K562 (cell line): ENCODE results near the gene NR1D2. TPM values are rescaled to one million over a fixed set of nuclear protein-coding genes. Genes with fewer than 3 reads are reported as not detected.

ENCODE experiments used
- ARHGAP35 ChIP-seq: fragments of 450-650 bp; IDR thresholded peaks from 2 replicates; pipeline ENCODE4 v1.6.1; 2018; ENCODE audit not compliant: partially characterized antibody
- GABPB1 ChIP-seq: sonication (generic); formaldehyde crosslinking; IDR thresholded peaks from 2 replicates; pipeline ENCODE4 v1.8.0; 2022; ENCODE audit warnings: mild to moderate bottlenecking, missing genetic modification reagents
- HLTF ChIP-seq: fragments of 450-650 bp; IDR thresholded peaks from 2 replicates; pipeline ENCODE4 v1.6.1; 2016
- HNRNPUL1 ChIP-seq: fragments of 200-400 bp; formaldehyde crosslinking; IDR thresholded peaks from 2 replicates; pipeline ENCODE4 v1.6.1; 2017; ENCODE audit warnings: low read length
- KDM2B ChIP-seq: fragments of 250-450 bp; sonication (Bioruptor Pico); IDR thresholded peaks from 2 replicates; pipeline ENCODE4 v1.8.0; 2021; ENCODE audit warnings: mild to moderate bottlenecking, moderate library complexity
- NFE2 ChIP-seq: IDR thresholded peaks from 2 replicates; pipeline ENCODE4 v1.6.1; 2014; ENCODE audit warnings: antibody characterized with exemption, low read depth
- RBBP5 ChIP-seq: fragments of 200-600 bp; sonication (generic); IDR thresholded peaks from 2 replicates; pipeline ENCODE4 v1.6.1; 2012; ENCODE audit warnings: borderline replicate concordance, mild to moderate bottlenecking, low read length, control low read depth, inconsistent platforms; ENCODE audit not compliant: insufficient read depth, poor library complexity, severe bottlenecking
- RBM34 ChIP-seq: fragments of 200-400 bp; formaldehyde crosslinking; IDR thresholded peaks from 2 replicates; pipeline ENCODE4 v1.6.1; 2018; ENCODE audit warnings: low read length, borderline replicate concordance; ENCODE audit not compliant: insufficient read depth
- TAF1 ChIP-seq: IDR thresholded peaks from 2 replicates; pipeline ENCODE4 v1.6.1; 2011; ENCODE audit warnings: mild to moderate bottlenecking, low read length, moderate library complexity; ENCODE audit not compliant: insufficient read depth, control insufficient read depth, severe bottlenecking; ENCODE audit errors: extremely low read depth
- U2AF2 ChIP-seq: fragments of 200-400 bp; formaldehyde crosslinking; optimal IDR thresholded peaks from 2 replicates; pipeline ENCODE3; 2017; ENCODE audit warnings: low read depth, mild to moderate bottlenecking, low read length
- ZFP1 ChIP-seq: fragments of 450-650 bp; formaldehyde crosslinking; IDR thresholded peaks from 2 replicates; pipeline ENCODE4 v1.4.0; 2020; ENCODE audit warnings: mild to moderate bottlenecking, mixed read lengths
- ZNF165 ChIP-seq: fragments of 250-450 bp; sonication (Bioruptor Pico); IDR thresholded peaks from 2 replicates; pipeline ENCODE4 v1.4.0; 2020; ENCODE audit warnings: borderline replicate concordance
- ZNF263 ChIP-seq: sonication (generic); formaldehyde crosslinking; IDR thresholded peaks from 2 replicates; pipeline ENCODE4 v1.8.0; 2022; ENCODE audit warnings: mild to moderate bottlenecking, missing genetic modification reagents, borderline replicate concordance
- ZNF507 ChIP-seq: conservative IDR thresholded peaks from 2 replicates; pipeline ENCODE4 v1.6.1; 2017; ENCODE audit warnings: missing genetic modification characterization, missing compliant biosample characterization
- ZNF76 ChIP-seq: fragments of 250-450 bp; sonication (Bioruptor Pico); IDR thresholded peaks from 2 replicates; pipeline ENCODE4 v1.4.0; 2020; ENCODE audit warnings: mild to moderate bottlenecking, moderate library complexity, borderline replicate concordance
- ZNF778 ChIP-seq: fragments of 450-650 bp; formaldehyde crosslinking; IDR thresholded peaks from 2 replicates; pipeline ENCODE4 v1.4.0; 2020; ENCODE audit warnings: mild to moderate bottlenecking, moderate library complexity
- ZSCAN32 ChIP-seq: fragments of 450-650 bp; formaldehyde crosslinking; IDR thresholded peaks from 2 replicates; pipeline ENCODE4 v1.4.0; 2020; ENCODE audit warnings: mild to moderate bottlenecking, moderate library complexity
- polyA plus RNA-seq, 8 experiments: library from polyadenylated mRNA; depleted of rRNA in 4 of 8; stranded (reverse) in 5 of 8; unstranded in 3 of 8; fragments of >200 nt; fragmentation: Nextera tagmentation in 2 of 8; fragmentation: Illumina TruSeq in 1 of 8; extraction: Ambion mirVana in 2 of 8; extraction: Trizol in 1 of 8; gene quantifications; 2 replicates each; pipeline versions ENCODE4 v1.2.1 to v1.2.3, GENCODE V29; 2011 to 2014; ENCODE audit warnings: inconsistent platforms in 1 of 8, missing spikeins in 1 of 8
- total RNA-seq, 7 experiments: library from RNA; depleted of rRNA in 6 of 7; stranded (reverse); fragments of >200 nt in 6 of 7; fragmentation: Illumina TruSeq in 2 of 7; extraction: Trizol in 2 of 7; gene quantifications; 2 replicates each; pipeline versions ENCODE4 v1.2.1 to v1.2.3, GENCODE V29; 2011 to 2021; ENCODE audit warnings: low replicate concordance in 1 of 7
- TF ChIP-seq, protein P1 (sequence below): fragments of 450-650 bp; IDR thresholded peaks from 2 replicates; pipeline ENCODE4 v1.6.1; 2016; ENCODE audit warnings: mild to moderate bottlenecking, moderate library complexity

NR1D2 gene
- total and polyA plus RNA-seq, 9 of the 15 experiments (the other 6 are each of a cell fraction or from before 2014, with no cell fraction given) = 1.2 to 5.5 (median 2.9) TPM

DNA sequence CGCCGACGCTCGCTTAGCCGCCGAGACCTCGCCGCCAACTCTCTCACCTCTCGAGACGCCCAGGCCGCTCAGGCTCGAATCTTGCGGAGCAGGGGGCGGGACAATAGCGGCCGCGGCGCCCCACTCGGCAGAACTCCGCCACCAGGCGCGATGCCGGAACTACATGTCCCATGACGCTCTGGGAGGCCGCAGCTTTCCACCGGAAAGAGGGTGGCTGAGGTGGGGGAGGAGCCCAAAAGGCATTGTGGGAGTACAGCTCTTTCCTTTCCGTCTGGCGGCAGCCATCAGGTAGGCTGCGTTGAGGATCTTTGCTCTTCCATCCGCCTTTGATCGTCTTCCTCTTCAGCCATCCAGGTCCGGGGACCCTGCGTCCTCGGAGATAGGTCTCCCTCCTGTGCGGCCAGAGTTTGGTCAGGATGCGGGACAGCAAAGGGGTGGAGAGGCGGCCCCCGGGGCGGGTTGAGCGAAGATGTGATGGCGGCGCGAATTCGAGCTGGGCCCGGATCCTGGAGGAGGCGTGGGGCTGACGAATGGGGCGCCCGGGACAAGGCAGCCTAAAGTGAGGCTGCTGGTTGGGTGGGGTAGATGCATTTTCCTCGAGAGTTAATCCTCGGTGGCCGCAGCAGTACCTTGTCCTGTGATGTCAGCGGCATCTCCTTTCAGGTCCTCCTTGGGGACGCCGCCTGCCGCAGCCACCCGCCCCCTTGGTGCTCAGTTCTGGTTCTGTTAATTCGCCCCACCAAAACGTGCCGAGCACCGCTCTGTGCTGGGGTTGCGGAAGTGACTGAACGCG, 28.0 kb upstream of the NR1D2 start, which contains the start of the genes NKIRAS1 and RPL15 (continued):
- TF ChIP-seq ZNF263 = peak; percentile 75
- TF ChIP-seq ZFP1 (CRISPR knock-in tag) = peak; percentile 40; the same call in 1 of the 2 replicates
- TF ChIP-seq, protein P1, sequence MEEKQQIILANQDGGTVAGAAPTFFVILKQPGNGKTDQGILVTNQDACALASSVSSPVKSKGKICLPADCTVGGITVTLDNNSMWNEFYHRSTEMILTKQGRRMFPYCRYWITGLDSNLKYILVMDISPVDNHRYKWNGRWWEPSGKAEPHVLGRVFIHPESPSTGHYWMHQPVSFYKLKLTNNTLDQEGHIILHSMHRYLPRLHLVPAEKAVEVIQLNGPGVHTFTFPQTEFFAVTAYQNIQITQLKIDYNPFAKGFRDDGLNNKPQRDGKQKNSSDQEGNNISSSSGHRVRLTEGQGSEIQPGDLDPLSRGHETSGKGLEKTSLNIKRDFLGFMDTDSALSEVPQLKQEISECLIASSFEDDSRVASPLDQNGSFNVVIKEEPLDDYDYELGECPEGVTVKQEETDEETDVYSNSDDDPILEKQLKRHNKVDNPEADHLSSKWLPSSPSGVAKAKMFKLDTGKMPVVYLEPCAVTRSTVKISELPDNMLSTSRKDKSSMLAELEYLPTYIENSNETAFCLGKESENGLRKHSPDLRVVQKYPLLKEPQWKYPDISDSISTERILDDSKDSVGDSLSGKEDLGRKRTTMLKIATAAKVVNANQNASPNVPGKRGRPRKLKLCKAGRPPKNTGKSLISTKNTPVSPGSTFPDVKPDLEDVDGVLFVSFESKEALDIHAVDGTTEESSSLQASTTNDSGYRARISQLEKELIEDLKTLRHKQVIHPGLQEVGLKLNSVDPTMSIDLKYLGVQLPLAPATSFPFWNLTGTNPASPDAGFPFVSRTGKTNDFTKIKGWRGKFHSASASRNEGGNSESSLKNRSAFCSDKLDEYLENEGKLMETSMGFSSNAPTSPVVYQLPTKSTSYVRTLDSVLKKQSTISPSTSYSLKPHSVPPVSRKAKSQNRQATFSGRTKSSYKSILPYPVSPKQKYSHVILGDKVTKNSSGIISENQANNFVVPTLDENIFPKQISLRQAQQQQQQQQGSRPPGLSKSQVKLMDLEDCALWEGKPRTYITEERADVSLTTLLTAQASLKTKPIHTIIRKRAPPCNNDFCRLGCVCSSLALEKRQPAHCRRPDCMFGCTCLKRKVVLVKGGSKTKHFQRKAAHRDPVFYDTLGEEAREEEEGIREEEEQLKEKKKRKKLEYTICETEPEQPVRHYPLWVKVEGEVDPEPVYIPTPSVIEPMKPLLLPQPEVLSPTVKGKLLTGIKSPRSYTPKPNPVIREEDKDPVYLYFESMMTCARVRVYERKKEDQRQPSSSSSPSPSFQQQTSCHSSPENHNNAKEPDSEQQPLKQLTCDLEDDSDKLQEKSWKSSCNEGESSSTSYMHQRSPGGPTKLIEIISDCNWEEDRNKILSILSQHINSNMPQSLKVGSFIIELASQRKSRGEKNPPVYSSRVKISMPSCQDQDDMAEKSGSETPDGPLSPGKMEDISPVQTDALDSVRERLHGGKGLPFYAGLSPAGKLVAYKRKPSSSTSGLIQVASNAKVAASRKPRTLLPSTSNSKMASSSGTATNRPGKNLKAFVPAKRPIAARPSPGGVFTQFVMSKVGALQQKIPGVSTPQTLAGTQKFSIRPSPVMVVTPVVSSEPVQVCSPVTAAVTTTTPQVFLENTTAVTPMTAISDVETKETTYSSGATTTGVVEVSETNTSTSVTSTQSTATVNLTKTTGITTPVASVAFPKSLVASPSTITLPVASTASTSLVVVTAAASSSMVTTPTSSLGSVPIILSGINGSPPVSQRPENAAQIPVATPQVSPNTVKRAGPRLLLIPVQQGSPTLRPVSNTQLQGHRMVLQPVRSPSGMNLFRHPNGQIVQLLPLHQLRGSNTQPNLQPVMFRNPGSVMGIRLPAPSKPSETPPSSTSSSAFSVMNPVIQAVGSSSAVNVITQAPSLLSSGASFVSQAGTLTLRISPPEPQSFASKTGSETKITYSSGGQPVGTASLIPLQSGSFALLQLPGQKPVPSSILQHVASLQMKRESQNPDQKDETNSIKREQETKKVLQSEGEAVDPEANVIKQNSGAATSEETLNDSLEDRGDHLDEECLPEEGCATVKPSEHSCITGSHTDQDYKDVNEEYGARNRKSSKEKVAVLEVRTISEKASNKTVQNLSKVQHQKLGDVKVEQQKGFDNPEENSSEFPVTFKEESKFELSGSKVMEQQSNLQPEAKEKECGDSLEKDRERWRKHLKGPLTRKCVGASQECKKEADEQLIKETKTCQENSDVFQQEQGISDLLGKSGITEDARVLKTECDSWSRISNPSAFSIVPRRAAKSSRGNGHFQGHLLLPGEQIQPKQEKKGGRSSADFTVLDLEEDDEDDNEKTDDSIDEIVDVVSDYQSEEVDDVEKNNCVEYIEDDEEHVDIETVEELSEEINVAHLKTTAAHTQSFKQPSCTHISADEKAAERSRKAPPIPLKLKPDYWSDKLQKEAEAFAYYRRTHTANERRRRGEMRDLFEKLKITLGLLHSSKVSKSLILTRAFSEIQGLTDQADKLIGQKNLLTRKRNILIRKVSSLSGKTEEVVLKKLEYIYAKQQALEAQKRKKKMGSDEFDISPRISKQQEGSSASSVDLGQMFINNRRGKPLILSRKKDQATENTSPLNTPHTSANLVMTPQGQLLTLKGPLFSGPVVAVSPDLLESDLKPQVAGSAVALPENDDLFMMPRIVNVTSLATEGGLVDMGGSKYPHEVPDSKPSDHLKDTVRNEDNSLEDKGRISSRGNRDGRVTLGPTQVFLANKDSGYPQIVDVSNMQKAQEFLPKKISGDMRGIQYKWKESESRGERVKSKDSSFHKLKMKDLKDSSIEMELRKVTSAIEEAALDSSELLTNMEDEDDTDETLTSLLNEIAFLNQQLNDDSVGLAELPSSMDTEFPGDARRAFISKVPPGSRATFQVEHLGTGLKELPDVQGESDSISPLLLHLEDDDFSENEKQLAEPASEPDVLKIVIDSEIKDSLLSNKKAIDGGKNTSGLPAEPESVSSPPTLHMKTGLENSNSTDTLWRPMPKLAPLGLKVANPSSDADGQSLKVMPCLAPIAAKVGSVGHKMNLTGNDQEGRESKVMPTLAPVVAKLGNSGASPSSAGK = no peak; the same call in 1 of the 2 replicates
- TF ChIP-seq U2AF2 = no peak
- TF ChIP-seq ARHGAP35 = peak; percentile 23
- peak; percentile 100 for TF ChIP-seq RBBP5
- TF ChIP-seq HNRNPUL1 = no peak
- no peak for TF ChIP-seq ZNF507 (tag)
- TF ChIP-seq GABPB1 (CRISPR knock-in tag) = peak; percentile 99
- no peak for TF ChIP-seq ZNF778 (CRISPR knock-in tag)
- peak; percentile 20; the same call in 1 of the 2 replicates for TF ChIP-seq HLTF
- peak; percentile 89 for TF ChIP-seq ZNF76 (CRISPR knock-in tag)
- no peak for TF ChIP-seq RBM34
- no peak for TF ChIP-seq ZSCAN32 (CRISPR knock-in tag)
- no peak; the same call in 1 of the 2 replicates for TF ChIP-seq NFE2
- 0 out of 2 replicates have a peak, but pooled peaks have one; percentile 35 for TF ChIP-seq ZNF165
- TF ChIP-seq KDM2B (CRISPR knock-in tag) = 0 out of 2 replicates have a peak, but pooled peaks have one; percentile 10
- TF ChIP-seq TAF1 = peak; percentile 99
